Endothelial cell of umbilical vein (primary cell): Measurements from ENCODE around the gene TAGLN2. TPM values are rescaled to one million over a fixed set of nuclear protein-coding genes. Genes with fewer than 3 reads are reported as not detected.

ENCODE experiments used
- BruUV-seq: library from RNA; stranded (reverse); fragments of 400-500 nt; replicated peaks from 2 replicates; lab custom pipeline; 2021; lab: Mats Ljungman, UMichigan
- CTCF ChIA-PET: fragments of 300-600, 350-600 bp; sonication (Branson Sonifier 250); formaldehyde crosslinking; loops from one replicate; lab custom pipeline; 2021; ENCODE audit warnings: antibody characterized with exemption, inconsistent platforms; lab: Charles Lee
- POLR2A ChIA-PET: fragments of 300-600, 350-600 bp; sonication (Branson Sonifier 250); formaldehyde crosslinking; loops from one replicate; lab custom pipeline; 2021; ENCODE audit warnings: antibody characterized with exemption, inconsistent platforms; lab: Charles Lee
- DNase-seq: peaks from one replicate; pipeline ENCODE4 v3.0.0-alpha.2; 2011; ENCODE audit warnings: low read depth, low spot score
- FAIRE-seq: peaks from 2 replicates; lab custom pipeline; 2011; peaks lifted over from hg19 to GRCh38; lab: Jason Lieb, UNC
- H2AFZ ChIP-seq: 2 replicates; pipeline ENCODE4 v1.6.0; 2012; ENCODE audit warnings: low read depth, low read length, control low read depth, inconsistent platforms
- H3K27ac ChIP-seq: 2 replicates; pipeline ENCODE4 v1.5.1; 2011; ENCODE audit warnings: low read depth, mild to moderate bottlenecking, control low read depth, low read length, moderate library complexity; ENCODE audit not compliant: insufficient read depth
- H3K27me3 ChIP-seq, 2 experiments: 2 replicates each; pipeline versions ENCODE4 v1.6.0 to v1.6.1; 2011; ENCODE audit warnings: low read length in 2 of 2, mixed read lengths in 1 of 2; ENCODE audit not compliant: control insufficient read depth in 2 of 2, insufficient read depth in 2 of 2
- H3K36me3 ChIP-seq, 2 experiments: 2 replicates in 1 of 2; 3 replicates in 1 of 2; pipeline ENCODE4 v1.5.1; 2011; ENCODE audit warnings: low read length in 2 of 2, mild to moderate bottlenecking in 1 of 2, moderate library complexity in 1 of 2; ENCODE audit not compliant: control insufficient read depth in 2 of 2, insufficient read depth in 2 of 2; ENCODE audit errors: extremely low read depth in 1 of 2
- H3K4me1 ChIP-seq: 3 replicates; pipeline ENCODE4 v1.5.1; 2011; ENCODE audit warnings: mild to moderate bottlenecking, low read length; ENCODE audit not compliant: control insufficient read depth, insufficient read depth; ENCODE audit errors: extremely low read depth
- H3K4me2 ChIP-seq: 2 replicates; pipeline ENCODE4 v1.6.1; 2011; ENCODE audit warnings: low read length, control low read depth, mixed read lengths; ENCODE audit not compliant: insufficient read depth
- H3K4me3 ChIP-seq, 3 experiments: fragments of 200-600 bp in 1 of 3; sonication (generic), shearing (Covaris generic) in 1 of 3; replicated peaks in 1 of 3; 2 replicates each; pipeline ENCODE4 v1.5.1; 2011 to 2016; ENCODE audit warnings: control low read depth in 3 of 3, low read length in 3 of 3, mild to moderate bottlenecking in 2 of 3, inconsistent platforms in 1 of 3, low read depth in 1 of 3, moderate library complexity in 1 of 3; ENCODE audit not compliant: insufficient read depth in 1 of 3
- H3K79me2 ChIP-seq: 2 replicates; pipeline ENCODE4 v1.6.0; 2012; ENCODE audit warnings: low read length, inconsistent platforms; ENCODE audit not compliant: control insufficient read depth, insufficient read depth
- H3K9ac ChIP-seq: replicated peaks from 2 replicates; pipeline ENCODE3; 2011; ENCODE audit warnings: low read length, control low read depth; ENCODE audit not compliant: insufficient read depth; ENCODE audit errors: extremely low read depth
- H3K9me1 ChIP-seq: replicated peaks from 3 replicates; pipeline ENCODE4 v1.6.0; 2011; ENCODE audit warnings: mild to moderate bottlenecking, low read length; ENCODE audit not compliant: control insufficient read depth, insufficient read depth; ENCODE audit errors: extremely low read depth
- H3K9me3 ChIP-seq: replicated peaks from 2 replicates; pipeline ENCODE4 v1.5.1; 2012; ENCODE audit warnings: low read length, inconsistent platforms; ENCODE audit not compliant: control insufficient read depth, insufficient read depth
- H4K20me1 ChIP-seq: replicated peaks from 2 replicates; pipeline ENCODE3; 2011; ENCODE audit warnings: mild to moderate bottlenecking, low read length; ENCODE audit not compliant: control insufficient read depth, insufficient read depth; ENCODE audit errors: extremely low read depth
- EZH2 ChIP-seq: IDR thresholded peaks from 2 replicates; pipeline ENCODE4 v1.6.1; 2012; ENCODE audit warnings: borderline replicate concordance, low read depth, mild to moderate bottlenecking, moderate library complexity, low read length, inconsistent platforms; ENCODE audit not compliant: severe bottlenecking
- FOS ChIP-seq: IDR thresholded peaks from 2 replicates; pipeline ENCODE4 v1.6.1; 2011; ENCODE audit warnings: mild to moderate bottlenecking, low read length, moderate library complexity, borderline replicate concordance; ENCODE audit not compliant: insufficient read depth
- GATA2 ChIP-seq: IDR thresholded peaks from 2 replicates; pipeline ENCODE4 v1.7.0; 2011; ENCODE audit warnings: low read depth, mild to moderate bottlenecking, moderate library complexity, mixed read lengths, low read length; ENCODE audit not compliant: insufficient read length, insufficient read depth
- JUN ChIP-seq: IDR thresholded peaks from 2 replicates; pipeline ENCODE4 v1.6.1; 2011; ENCODE audit warnings: borderline replicate concordance, low read depth; ENCODE audit not compliant: insufficient read length, insufficient read depth
- MYC ChIP-seq: IDR thresholded peaks from one replicate; pipeline ENCODE4 v1.6.1; 2011; ENCODE audit warnings: mild to moderate bottlenecking, low read depth, low read length
- POLR2A ChIP-seq: IDR thresholded peaks from 2 replicates; pipeline ENCODE4 v1.6.1; 2012; ENCODE audit warnings: low read depth, mild to moderate bottlenecking, control low read depth, low read length
- POLR2AphosphoS5 ChIP-seq: IDR thresholded peaks from 2 replicates; pipeline ENCODE4 v1.6.1; 2012; ENCODE audit warnings: low read depth, mild to moderate bottlenecking, control low read depth, low read length, moderate library complexity; ENCODE audit not compliant: insufficient read depth
- dilution Hi-C: fragments of 300-500 bp; cut with MboI; formaldehyde crosslinking; loops from one replicate; pipeline ENCODE4 v1.15.0; 2019; ENCODE audit warnings: low sequenced_read_pairs; ENCODE audit not compliant: extremely low pct_ligation_motif_present
- intact Hi-C: fragments of 100-400 bp; cut with micrococcal nuclease; formaldehyde crosslinking; loops from one replicate; pipeline ENCODE4 v1.10.0; 2022
- polyA plus RNA-seq, 4 experiments: library from polyadenylated mRNA; depleted of rRNA in 3 of 4; stranded (reverse) in 3 of 4; unstranded in 1 of 4; fragments of >200 nt; gene quantifications; 2 replicates each; pipeline versions ENCODE4 v1.2.1 to v1.2.3, GENCODE V29; 2011 to 2012; ENCODE audit warnings: missing spikeins in 1 of 4
- total RNA-seq: library from RNA; stranded (reverse); gene quantifications from 2 replicates; pipeline ENCODE4 v1.2.3, GENCODE V29; 2021
- TF ChIP-seq, protein P1 (sequence below), 2 donors: IDR thresholded peaks; 1 replicate in 1 of 2; 2 replicates in 1 of 2; pipeline ENCODE4 v1.5.1; 2011; ENCODE audit warnings: low read length in 2 of 2, mild to moderate bottlenecking in 2 of 2, moderate library complexity in 2 of 2, control low read depth in 1 of 2, inconsistent platforms in 1 of 2, low read depth in 1 of 2; ENCODE audit not compliant: insufficient read depth in 1 of 2; ENCODE audit errors: extremely low read depth in 1 of 2
- TF ChIP-seq, protein P2 (sequence below): IDR thresholded peaks from 2 replicates; pipeline ENCODE4 v1.6.1; 2011; ENCODE audit not compliant: insufficient read depth, insufficient read length

The TAGLN2 gene
- total and polyA plus RNA-seq, 2 donors (not counting 3 experiments of a cell fraction or from before 2014, with no cell fraction given), result 646 to 1,279 TPM

DNA sequence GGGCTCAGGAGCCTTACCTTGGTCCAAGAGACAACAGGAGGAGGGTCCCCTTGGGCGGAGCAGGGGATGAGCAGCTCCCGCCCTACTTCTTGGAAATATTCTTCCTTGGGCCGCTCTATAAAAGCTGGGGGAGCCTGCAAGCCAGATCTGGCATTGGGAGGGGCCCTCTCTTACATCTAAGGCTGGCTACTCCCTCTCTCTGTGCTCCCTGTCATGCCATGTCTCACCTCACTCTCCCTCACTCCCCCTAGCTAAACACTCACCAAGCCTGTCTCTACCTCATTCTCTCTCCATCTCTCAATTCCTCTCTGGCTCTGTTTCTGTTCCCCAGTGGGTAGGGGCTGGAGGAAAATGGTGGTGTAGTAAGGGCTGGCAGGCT, 6.5 kb upstream of the TAGLN2 start:
- H4K20me1 ChIP-seq, result no peaks in the 10 kb centered on the region
- no peaks in the 10 kb centered on the region for H3K36me3 ChIP-seq
- dilution Hi-C loops (no loop called here), intact Hi-C loops (loop anchor here (2.0 kb wide), 1 partner anchor 411 kb away; the partner anchor contains the start of genes COPA and NCSTN)
- H3K4me1 ChIP-seq, result no peaks in the 10 kb centered on the region
- H3K9me3 ChIP-seq, result no peaks in the 10 kb centered on the region
- ChIA-PET POLR2A (no interaction called here), CTCF (interaction anchor here (1.0 to 13.3 kb wide), 2 partner anchors 64 to 74 kb away, joined by 3 to 169 read pairs; no protein-coding TSS in a partner anchor)
- H3K4me3 ChIP-seq, result no peak overlapping the region
- DNase-seq, result no peak
- TF ChIP-seq JUN (no peak), POLR2AphosphoS5 (no peak), MYC (no peak), POLR2A (no peak), FOS (no peak), GATA2 (no peak), EZH2 (no peak)
- TF ChIP-seq, protein P1, sequence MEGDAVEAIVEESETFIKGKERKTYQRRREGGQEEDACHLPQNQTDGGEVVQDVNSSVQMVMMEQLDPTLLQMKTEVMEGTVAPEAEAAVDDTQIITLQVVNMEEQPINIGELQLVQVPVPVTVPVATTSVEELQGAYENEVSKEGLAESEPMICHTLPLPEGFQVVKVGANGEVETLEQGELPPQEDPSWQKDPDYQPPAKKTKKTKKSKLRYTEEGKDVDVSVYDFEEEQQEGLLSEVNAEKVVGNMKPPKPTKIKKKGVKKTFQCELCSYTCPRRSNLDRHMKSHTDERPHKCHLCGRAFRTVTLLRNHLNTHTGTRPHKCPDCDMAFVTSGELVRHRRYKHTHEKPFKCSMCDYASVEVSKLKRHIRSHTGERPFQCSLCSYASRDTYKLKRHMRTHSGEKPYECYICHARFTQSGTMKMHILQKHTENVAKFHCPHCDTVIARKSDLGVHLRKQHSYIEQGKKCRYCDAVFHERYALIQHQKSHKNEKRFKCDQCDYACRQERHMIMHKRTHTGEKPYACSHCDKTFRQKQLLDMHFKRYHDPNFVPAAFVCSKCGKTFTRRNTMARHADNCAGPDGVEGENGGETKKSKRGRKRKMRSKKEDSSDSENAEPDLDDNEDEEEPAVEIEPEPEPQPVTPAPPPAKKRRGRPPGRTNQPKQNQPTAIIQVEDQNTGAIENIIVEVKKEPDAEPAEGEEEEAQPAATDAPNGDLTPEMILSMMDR (IDR thresholded peaks at IDR 0.05; ENCODE audit: extremely low read depth in 1 of 2, insufficient read depth in 1 of 2, low read depth in 1 of 2, low read length in 2 of 2), result no peak
- TF ChIP-seq, protein P2, sequence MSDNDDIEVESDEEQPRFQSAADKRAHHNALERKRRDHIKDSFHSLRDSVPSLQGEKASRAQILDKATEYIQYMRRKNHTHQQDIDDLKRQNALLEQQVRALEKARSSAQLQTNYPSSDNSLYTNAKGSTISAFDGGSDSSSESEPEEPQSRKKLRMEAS, result no peak
- no peaks in the 10 kb centered on the region for H3K9me1 ChIP-seq
- no peak overlapping the region for H3K9ac ChIP-seq
- no TSS peak for BruUV-seq
- H3K27me3 ChIP-seq, result peaks cover 0 to 4% of the 10 kb centered on the region in 2 experiments
- H3K79me2 ChIP-seq, result no peaks in the 10 kb centered on the region
- FAIRE-seq, result no peak
- H3K27ac ChIP-seq, result no peak overlapping the region
- no peak overlapping the region for H3K4me2 ChIP-seq
- H2AFZ ChIP-seq, result no peak overlapping the region
